H9 (cell line): ENCODE results near the gene ADORA2B. TPM values are rescaled to one million over a fixed set of nuclear protein-coding genes. Genes with fewer than 3 reads are reported as not detected.
A peak's percentile ranks its signal among the peaks of the same experiment; 100 is the strongest.

Experiments used
- DNase-seq: peaks from one replicate; pipeline ENCODE4 v3.0.0-alpha.2; 2017
- H2AFZ ChIP-seq: one replicate; pipeline ENCODE4 v1.6.1; 2013; ENCODE audit warnings: mild to moderate bottlenecking, low read length, control low read depth, moderate library complexity
- H2AK5ac ChIP-seq: 2 replicates; pipeline ENCODE4 v1.6.1; 2013; ENCODE audit warnings: low read length, control low read depth, mixed read lengths; ENCODE audit not compliant: insufficient read length
- H2BK120ac ChIP-seq: one replicate; pipeline ENCODE4 v1.6.1; 2013; ENCODE audit warnings: low read depth, mild to moderate bottlenecking, low read length, control low read depth, inconsistent platforms; ENCODE audit not compliant: poor library complexity, severe bottlenecking
- H2BK12ac ChIP-seq: 2 replicates; pipeline ENCODE4 v1.6.1; 2013; ENCODE audit warnings: low read length, control low read depth, mixed read lengths, low read depth; ENCODE audit not compliant: insufficient read length
- H2BK15ac ChIP-seq: 2 replicates; pipeline ENCODE4 v1.6.1; 2013; ENCODE audit warnings: low read depth, low read length, control low read depth
- H2BK20ac ChIP-seq: one replicate; pipeline ENCODE4 v1.6.1; 2013; ENCODE audit warnings: low read depth, mild to moderate bottlenecking, low read length, control low read depth, inconsistent platforms; ENCODE audit not compliant: poor library complexity, severe bottlenecking
- H2BK5ac ChIP-seq: 2 replicates; pipeline ENCODE4 v1.6.1; 2013; ENCODE audit warnings: low read length, control low read depth, mixed read lengths; ENCODE audit not compliant: insufficient read length
- H3K14ac ChIP-seq: 2 replicates; pipeline ENCODE4 v1.6.1; 2013; ENCODE audit warnings: low read length, control low read depth; ENCODE audit not compliant: insufficient read depth
- H3K18ac ChIP-seq: 2 replicates; pipeline ENCODE4 v1.6.1; 2013; ENCODE audit warnings: low read depth, mild to moderate bottlenecking, mixed read lengths, low read length, control low read depth; ENCODE audit not compliant: insufficient read length
- H3K23ac ChIP-seq: 2 replicates; pipeline ENCODE4 v1.6.1; 2013; ENCODE audit warnings: low read length, control low read depth, mixed read lengths, low read depth; ENCODE audit not compliant: insufficient read length
- H3K23me2 ChIP-seq: 2 replicates; pipeline ENCODE4 v1.6.1; 2013; ENCODE audit warnings: low read depth, mild to moderate bottlenecking, mixed read lengths, low read length, control low read depth; ENCODE audit not compliant: insufficient read length, poor library complexity, severe bottlenecking
- H3K27ac ChIP-seq: 2 replicates; pipeline ENCODE4 v1.5.1; 2013; ENCODE audit warnings: low read length, control low read depth, mixed read lengths, low read depth; ENCODE audit not compliant: insufficient read length
- H3K27me3 ChIP-seq: 2 replicates; pipeline ENCODE4 v1.6.1; 2013; ENCODE audit warnings: low read length, control low read depth, inconsistent platforms; ENCODE audit not compliant: insufficient read depth
- H3K4ac ChIP-seq: 2 replicates; pipeline ENCODE4 v1.6.1; 2013; ENCODE audit warnings: low read depth, mild to moderate bottlenecking, control low read depth, inconsistent platforms, low read length, moderate library complexity
- H3K4me1 ChIP-seq: 2 replicates; pipeline ENCODE4 v1.6.1; 2013; ENCODE audit warnings: low read length, control low read depth, inconsistent platforms; ENCODE audit not compliant: insufficient read depth
- H3K4me2 ChIP-seq: 2 replicates; pipeline ENCODE4 v1.6.1; 2013; ENCODE audit warnings: low read length, control low read depth, mixed read lengths; ENCODE audit not compliant: insufficient read length, insufficient read depth
- H3K56ac ChIP-seq: 2 replicates; pipeline ENCODE4 v1.6.1; 2013; ENCODE audit warnings: low read depth, mild to moderate bottlenecking, mixed read lengths, low read length, control low read depth; ENCODE audit not compliant: insufficient read length
- H3K79me1 ChIP-seq: 2 replicates; pipeline ENCODE4 v1.6.1; 2013; ENCODE audit warnings: low read depth, mild to moderate bottlenecking, moderate library complexity, low read length, control low read depth, inconsistent platforms; ENCODE audit not compliant: insufficient read depth, poor library complexity, severe bottlenecking
- H3K79me2 ChIP-seq: 2 replicates; pipeline ENCODE4 v1.6.1; 2013; ENCODE audit warnings: low read length, control low read depth, inconsistent platforms; ENCODE audit not compliant: insufficient read depth
- H3K9ac ChIP-seq: 2 replicates; pipeline ENCODE4 v1.6.1; 2013; ENCODE audit warnings: low read length, control low read depth, mixed read lengths; ENCODE audit not compliant: insufficient read length; ENCODE audit errors: extremely low read depth
- H3K9me3 ChIP-seq: one replicate; pipeline ENCODE4 v1.6.1; 2013; ENCODE audit warnings: low read depth, low read length, inconsistent platforms; ENCODE audit not compliant: control insufficient read depth
- H3T11ph ChIP-seq: one replicate; pipeline ENCODE4 v1.6.1; 2013; ENCODE audit warnings: mild to moderate bottlenecking, low read length, control low read depth, inconsistent platforms
- H4K20me1 ChIP-seq: one replicate; pipeline ENCODE4 v1.6.1; 2013; ENCODE audit not compliant: control insufficient read depth, insufficient read length, insufficient read depth
- H4K5ac ChIP-seq: 2 replicates; pipeline ENCODE4 v1.6.1; 2013; ENCODE audit warnings: low read depth, mild to moderate bottlenecking, mixed read lengths, low read length, control low read depth; ENCODE audit not compliant: insufficient read length
- H4K8ac ChIP-seq: replicated peaks from 2 replicates; pipeline ENCODE4 v1.6.1; 2013; ENCODE audit warnings: low read length, control low read depth, mixed read lengths, low read depth; ENCODE audit not compliant: insufficient read length
- H4K91ac ChIP-seq: 2 replicates; pipeline ENCODE4 v1.6.1; 2013; ENCODE audit warnings: low read depth, mild to moderate bottlenecking, moderate library complexity, mixed read lengths, low read length, control low read depth; ENCODE audit not compliant: insufficient read length
- H3K27ac Mint-ChIP-seq, 3 experiments: 2 replicates in 2 of 3; 3 replicates in 1 of 3; pipeline ENCODE4 v1.8.0; 2020 to 2021; ENCODE audit warnings: mixed read lengths in 3 of 3, mild to moderate bottlenecking in 1 of 3, moderate library complexity in 1 of 3
- H3K27me3 Mint-ChIP-seq: 2 replicates; pipeline ENCODE4 v1.8.0; 2021; ENCODE audit warnings: low read depth, mild to moderate bottlenecking, moderate library complexity, mixed read lengths
- H3K36me3 Mint-ChIP-seq, 3 experiments: 2 replicates in 2 of 3; 3 replicates in 1 of 3; pipeline ENCODE4 v1.8.0; 2020 to 2021; ENCODE audit warnings: low read depth in 3 of 3, mixed read lengths in 3 of 3; ENCODE audit not compliant: insufficient read depth in 1 of 3
- H3K4me1 Mint-ChIP-seq, 2 experiments: 2 replicates each; pipeline ENCODE4 v1.8.0; 2020; ENCODE audit warnings: mixed read lengths in 2 of 2
- H3K4me3 Mint-ChIP-seq, 2 experiments: 2 replicates in 1 of 2; 3 replicates in 1 of 2; pipeline ENCODE4 v1.8.0; 2020 to 2021; ENCODE audit warnings: mild to moderate bottlenecking in 2 of 2, mixed read lengths in 2 of 2, moderate library complexity in 1 of 2
- H3K9me3 Mint-ChIP-seq, 2 experiments: 2 replicates in 1 of 2; 3 replicates in 1 of 2; pipeline ENCODE4 v1.8.0; 2020; ENCODE audit warnings: mild to moderate bottlenecking in 2 of 2, mixed read lengths in 2 of 2, moderate library complexity in 1 of 2
- CTCF ChIP-seq: fragments of 200-600 bp; sonication (generic); conservative IDR thresholded peaks from 3 replicates; pipeline ENCODE4 v1.8.0; 2021; ENCODE audit warnings: antibody characterized with exemption, mild to moderate bottlenecking
- WGBS: extraction: QIAGEN DNeasy Blood & Tissue Kit; methylation state at CpG from one replicate; pipeline ENCODE4 v1.1.7; 2013; ENCODE audit warnings: missing lambda C conversion rate, low lambda C conversion rate, mixed read lengths; ENCODE audit not compliant: insufficient read length; ENCODE audit errors: extremely low coverage; 5-methylcytosine and 5-hydroxymethylcytosine counted together
- total RNA-seq: library from RNA; stranded (reverse); gene quantifications from 2 replicates; pipeline ENCODE4 v1.2.1, GENCODE V29; 2021

Gene ADORA2B
- total RNA-seq, 1 experiment from 2014 or later: 3.1 TPM

GRCh38 chr17:15918261-15918660 lies 26.7 kb upstream of the ADORA2B start:
- H2AK5ac ChIP-seq: no peak overlapping the region
- no CpG with 5 or more reads among the region's 11 CpGs for WGBS
- H3K27ac ChIP-seq: no peak overlapping the region
- no peaks in the 10 kb centered on the region for H3K23me2 ChIP-seq
- no peaks in the 10 kb centered on the region for H3K79me2 ChIP-seq
- no peak overlapping the region for H2BK5ac ChIP-seq
- no peak overlapping the region for H2BK15ac ChIP-seq
- no peak overlapping the region for H4K5ac ChIP-seq
- H3K56ac ChIP-seq: no peak overlapping the region
- no peaks in the 10 kb centered on the region for H3K79me1 ChIP-seq
- no peaks in the 10 kb centered on the region for H3K27me3 Mint-ChIP-seq
- H3K4me2 ChIP-seq: no peak overlapping the region
- H4K91ac ChIP-seq: no peak overlapping the region
- no peak overlapping the region for H3K18ac ChIP-seq
- H4K8ac ChIP-seq: no peak overlapping the region
- H3K27ac Mint-ChIP-seq: peak overlapping the region in 1 of 3 experiments; percentile 88; a peak in 1 of 7 replicates
- H3K27me3 ChIP-seq: no peaks in the 10 kb centered on the region
- H3T11ph ChIP-seq: no peak overlapping the region
- no peaks in the 10 kb centered on the region for H4K20me1 ChIP-seq
- no peak overlapping the region for H3K4me3 Mint-ChIP-seq
- H3K14ac ChIP-seq: no peak overlapping the region
- H2AFZ ChIP-seq: no peak overlapping the region
- peaks cover 3% of the 10 kb centered on the region for H3K9me3 ChIP-seq
- TF ChIP-seq CTCF: no peak
- no peak overlapping the region for H3K9ac ChIP-seq
- H3K4me1 Mint-ChIP-seq: peaks cover 2 to 4% of the 10 kb centered on the region in 2 experiments; a peak in 3 of 4 replicates
- H3K36me3 Mint-ChIP-seq: peaks cover 0 to 6% (median 0%) of the 10 kb centered on the region in 3 experiments; a peak in 1 of 7 replicates
- no peak overlapping the region for H3K4ac ChIP-seq
- DNase-seq: no peak
- H2BK120ac ChIP-seq: no peak overlapping the region
- H3K23ac ChIP-seq: no peak overlapping the region
- no peaks in the 10 kb centered on the region for H3K4me1 ChIP-seq
- no peak overlapping the region for H2BK12ac ChIP-seq
- H3K9me3 Mint-ChIP-seq: peaks cover 7 to 9% of the 10 kb centered on the region in 2 experiments; a peak in 4 of 5 replicates
- no peak overlapping the region for H2BK20ac ChIP-seq
